Measurements from ENCODE around the gene IFT25. TPM values are rescaled to one million over a fixed set of nuclear protein-coding genes. Genes with fewer than 3 reads are reported as not detected.
"Not testable (repeated sequence)": the region's sequence is repeated elsewhere in the genome, so short reads cannot be mapped to it uniquely, and the experiment has no call there.

Gene IFT25
- total RNA-seq: 21.6 and 32.8 TPM in 2 replicates
- polyA plus RNA-seq: 54.7 and 57.9 TPM in 2 replicates

DNA sequence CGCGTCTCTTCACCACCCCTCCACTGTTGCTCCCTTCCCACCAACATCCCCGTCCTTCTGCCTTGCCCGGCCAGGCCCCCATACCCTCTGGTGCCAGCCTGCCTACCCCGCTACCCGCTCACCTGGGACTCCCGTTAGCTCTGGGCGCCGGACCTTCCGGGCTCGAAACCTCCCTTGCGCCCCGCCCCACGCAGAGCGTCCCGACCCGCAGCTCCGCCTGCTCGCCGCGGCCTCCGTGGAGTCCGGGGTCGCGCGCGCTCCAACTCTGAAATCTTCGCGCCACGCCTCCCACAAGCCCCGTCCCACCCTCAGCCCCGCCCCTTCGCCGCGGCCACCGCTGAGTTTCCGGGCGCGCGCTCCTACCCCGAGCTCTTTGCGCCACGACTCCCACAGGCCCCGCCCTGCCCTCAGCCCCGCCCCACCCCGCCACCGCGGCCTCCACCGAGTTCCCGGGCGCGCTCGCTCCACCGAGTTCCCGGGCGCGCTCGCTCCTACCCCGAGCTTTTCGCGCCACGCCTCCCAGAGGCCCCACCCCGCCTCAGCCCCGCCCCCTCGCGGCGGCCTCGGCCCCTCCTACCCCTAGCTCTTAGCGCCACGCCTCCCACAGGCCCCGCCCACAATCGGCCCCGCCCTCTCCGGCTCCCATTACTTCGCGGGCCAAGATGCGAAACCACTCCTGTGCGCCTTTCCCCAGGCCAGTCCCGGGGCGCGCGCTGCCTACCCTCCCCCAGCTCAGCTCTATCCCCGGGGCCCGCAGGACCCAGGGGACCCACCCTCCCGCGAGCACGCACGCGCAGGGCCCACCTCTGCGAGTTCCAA is at the start of gene IFT25:
Gene IFT25 (minus strand): TSS at position 267 of the 819 bp plus-strand sequence. CDS start 5,617 bp downstream, outside the sequence.
- peaks cover 13% of the 10 kb centered on the region for H3K4me1 ChIP-seq (ENCODE audit: low read depth)
- peak; percentile 96 to 99 for DNase-seq (ENCODE audit: low read depth in 1 of 2, low spot score in 1 of 2)
- H3K36me3 ChIP-seq: no peaks in the 10 kb centered on the region
- H3K27ac ChIP-seq: peak within 1 kb of the TSS; percentile 91
- H3K4me3 ChIP-seq: peak within 1 kb of the TSS; percentile 96
- no peaks in the 10 kb centered on the region for H3K27me3 ChIP-seq
- TF ChIP-seq, protein P1, sequence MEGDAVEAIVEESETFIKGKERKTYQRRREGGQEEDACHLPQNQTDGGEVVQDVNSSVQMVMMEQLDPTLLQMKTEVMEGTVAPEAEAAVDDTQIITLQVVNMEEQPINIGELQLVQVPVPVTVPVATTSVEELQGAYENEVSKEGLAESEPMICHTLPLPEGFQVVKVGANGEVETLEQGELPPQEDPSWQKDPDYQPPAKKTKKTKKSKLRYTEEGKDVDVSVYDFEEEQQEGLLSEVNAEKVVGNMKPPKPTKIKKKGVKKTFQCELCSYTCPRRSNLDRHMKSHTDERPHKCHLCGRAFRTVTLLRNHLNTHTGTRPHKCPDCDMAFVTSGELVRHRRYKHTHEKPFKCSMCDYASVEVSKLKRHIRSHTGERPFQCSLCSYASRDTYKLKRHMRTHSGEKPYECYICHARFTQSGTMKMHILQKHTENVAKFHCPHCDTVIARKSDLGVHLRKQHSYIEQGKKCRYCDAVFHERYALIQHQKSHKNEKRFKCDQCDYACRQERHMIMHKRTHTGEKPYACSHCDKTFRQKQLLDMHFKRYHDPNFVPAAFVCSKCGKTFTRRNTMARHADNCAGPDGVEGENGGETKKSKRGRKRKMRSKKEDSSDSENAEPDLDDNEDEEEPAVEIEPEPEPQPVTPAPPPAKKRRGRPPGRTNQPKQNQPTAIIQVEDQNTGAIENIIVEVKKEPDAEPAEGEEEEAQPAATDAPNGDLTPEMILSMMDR (IDR thresholded peaks at IDR 0.05; ENCODE audit: low read depth, low read length): no peak
- H3K9me3 ChIP-seq (ENCODE audit: low read depth): no peaks in the 10 kb centered on the region

DNA sequence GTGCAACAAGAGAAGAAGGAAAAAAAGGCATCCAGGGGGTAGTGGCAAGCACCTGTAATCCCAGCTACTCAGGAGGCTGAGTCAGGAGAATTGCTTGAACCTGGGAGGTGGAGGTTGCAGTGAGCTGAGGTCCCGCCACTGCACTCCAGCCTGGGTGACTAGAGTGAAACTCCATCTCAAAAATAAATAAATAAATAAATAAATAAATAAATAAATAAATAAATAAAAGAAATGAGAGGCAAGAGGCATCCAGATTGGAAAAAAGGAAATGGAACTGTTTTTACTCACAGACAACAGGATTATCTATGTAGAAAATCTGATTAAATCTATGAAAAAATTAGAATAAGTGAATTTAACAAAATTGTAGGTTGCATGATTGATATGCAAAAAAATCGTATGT is 49.0 kb upstream of the IFT25 start:
- DNase-seq (ENCODE audit: low read depth in 1 of 2, low spot score in 1 of 2); H3K9me3 ChIP-seq (ENCODE audit: low read depth); H3K27me3 ChIP-seq; H3K36me3 ChIP-seq; H3K27ac ChIP-seq; H3K4me3 ChIP-seq; H3K4me1 ChIP-seq (ENCODE audit: low read depth): not testable (repeated sequence)

DNA sequence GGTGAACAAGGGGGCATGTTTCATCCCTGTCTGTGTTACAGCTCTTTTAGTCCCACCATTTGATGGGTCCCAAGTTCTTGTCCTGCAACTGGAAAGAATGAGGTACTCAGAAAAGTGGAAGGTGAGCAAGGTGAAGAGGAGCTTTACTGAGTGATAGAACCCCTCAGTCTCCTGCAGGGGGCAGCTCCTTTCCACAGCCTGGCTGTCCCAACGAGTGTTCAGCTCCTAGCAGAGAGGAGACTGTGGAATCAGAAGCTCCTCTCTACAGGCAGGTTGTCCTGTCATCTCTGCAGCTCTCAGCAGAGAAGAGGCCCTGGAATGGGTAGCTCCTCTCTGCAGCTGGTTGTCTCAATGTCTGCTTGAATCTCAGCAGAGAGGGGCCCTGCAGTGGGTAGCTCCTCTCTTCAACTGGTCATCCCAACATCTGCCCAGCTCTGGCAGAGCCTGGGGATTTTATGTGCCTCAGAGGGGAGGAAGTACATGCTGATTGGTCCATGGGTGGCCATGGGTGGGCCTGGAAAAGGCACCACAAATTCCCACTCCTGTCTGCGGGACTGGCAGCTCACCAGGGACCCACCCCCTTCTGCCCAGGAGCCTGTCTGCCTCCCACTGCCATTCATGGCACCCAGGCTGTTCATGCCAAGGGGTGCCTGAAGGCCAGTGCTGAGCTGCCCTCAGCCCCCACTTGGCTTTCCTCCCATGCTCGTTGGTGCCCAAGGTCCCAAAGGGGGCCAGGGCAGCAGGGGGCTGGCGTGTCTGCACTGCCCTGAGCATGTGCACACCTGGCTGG is 46.8 kb upstream of the IFT25 start:
- Histone ChIP-seq H3K9me3 (ENCODE audit: low read depth) (no peaks in the 10 kb centered on the region), H3K4me1 (ENCODE audit: low read depth) (no peaks in the 10 kb centered on the region), H3K4me3 (no peak overlapping the region), H3K27me3 (no peaks in the 10 kb centered on the region), H3K27ac (no peak overlapping the region), H3K36me3 (no peaks in the 10 kb centered on the region)
- TF ChIP-seq, protein P1 (IDR thresholded peaks at IDR 0.05; ENCODE audit: low read depth, low read length): peak; percentile 26
- DNase-seq (ENCODE audit: low read depth in 1 of 2, low spot score in 1 of 2): peak in 1 of 2 donors; percentile 9

DNA sequence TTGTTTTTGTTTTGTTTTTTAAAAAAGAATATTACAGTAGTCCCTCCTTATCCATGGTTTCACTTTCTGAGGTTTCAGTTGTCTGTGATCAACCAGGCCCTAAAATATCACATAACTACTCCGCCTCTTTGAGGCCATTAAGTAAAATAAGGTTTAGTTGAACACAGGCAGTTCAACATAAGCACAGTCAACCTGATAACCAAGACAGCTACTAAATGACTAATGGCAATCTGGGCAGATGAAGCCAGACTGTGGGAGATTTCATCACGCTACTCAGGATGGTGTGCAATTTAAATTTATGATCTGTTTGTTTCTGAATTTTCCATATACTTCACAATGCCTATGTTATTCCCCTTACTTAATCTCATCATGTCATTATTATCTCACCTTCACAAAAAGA is 42.4 kb upstream of the IFT25 start:
- H3K9me3 ChIP-seq (ENCODE audit: low read depth): no peaks in the 10 kb centered on the region
- TF ChIP-seq, protein P1 (IDR thresholded peaks at IDR 0.05; ENCODE audit: low read depth, low read length): no peak
- peak in 1 of 2 donors; percentile 41 for DNase-seq (ENCODE audit: low read depth in 1 of 2, low spot score in 1 of 2)
- no peaks in the 10 kb centered on the region for H3K36me3 ChIP-seq
- no peaks in the 10 kb centered on the region for H3K27me3 ChIP-seq
- no peak overlapping the region for H3K27ac ChIP-seq
- no peak overlapping the region for H3K4me3 ChIP-seq
- no peaks in the 10 kb centered on the region for H3K4me1 ChIP-seq (ENCODE audit: low read depth)

DNA sequence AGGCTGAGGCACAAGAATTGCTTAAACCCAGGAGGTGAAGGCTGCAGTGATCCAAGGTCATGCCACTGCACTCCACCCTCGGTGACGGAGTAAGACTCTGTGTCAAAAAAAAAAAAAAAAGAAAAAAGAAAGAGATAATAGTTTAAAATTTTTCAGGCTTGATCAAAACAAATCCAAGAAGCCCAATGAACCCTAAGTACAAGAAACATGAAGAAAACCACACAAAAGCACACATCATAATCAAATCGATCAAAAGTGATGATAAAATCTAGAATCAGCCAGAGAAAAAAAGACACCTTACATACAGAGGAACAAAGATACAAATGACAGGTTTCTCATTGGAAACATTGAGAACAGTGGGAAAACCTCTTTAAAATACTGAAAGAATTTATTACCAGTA is 41.0 kb upstream of the IFT25 start:
- TF ChIP-seq, protein P1 (IDR thresholded peaks at IDR 0.05; ENCODE audit: low read depth, low read length): no peak
- Histone ChIP-seq H3K4me3 (no peak overlapping the region), H3K36me3 (no peaks in the 10 kb centered on the region), H3K27me3 (no peaks in the 10 kb centered on the region), H3K4me1 (ENCODE audit: low read depth) (no peaks in the 10 kb centered on the region), H3K27ac (no peak overlapping the region), H3K9me3 (ENCODE audit: low read depth) (no peaks in the 10 kb centered on the region)
- DNase-seq (ENCODE audit: low read depth in 1 of 2, low spot score in 1 of 2): no peak

DNA sequence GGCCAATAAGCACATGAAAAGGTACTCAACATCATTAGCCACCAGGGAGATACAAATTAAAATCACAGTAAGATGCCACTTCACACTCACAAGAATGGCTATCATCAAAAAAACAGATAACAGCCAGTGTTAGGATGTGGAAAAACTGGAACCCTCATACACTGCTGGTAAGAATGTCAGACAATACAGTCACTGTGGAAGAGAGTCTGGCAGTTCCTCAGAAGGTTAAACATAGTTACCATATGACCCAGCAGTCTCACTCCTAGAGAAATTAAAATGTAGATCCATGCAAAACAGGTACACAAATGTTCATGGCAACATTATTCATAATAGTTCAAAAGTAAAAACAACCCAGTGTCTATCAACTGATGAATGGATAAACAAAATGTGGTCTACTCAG is 39.2 kb upstream of the IFT25 start:
- Histone ChIP-seq H3K27ac (no peak overlapping the region), H3K4me3 (no peak overlapping the region), H3K9me3 (ENCODE audit: low read depth) (no peaks in the 10 kb centered on the region), H3K4me1 (ENCODE audit: low read depth) (no peaks in the 10 kb centered on the region), H3K36me3 (no peaks in the 10 kb centered on the region), H3K27me3 (no peaks in the 10 kb centered on the region)
- TF ChIP-seq, protein P1 (IDR thresholded peaks at IDR 0.05; ENCODE audit: low read depth, low read length): no peak
- DNase-seq (ENCODE audit: low read depth in 1 of 2, low spot score in 1 of 2): no peak

Measured in cardiac muscle cell (in vitro differentiated cells and primary cell).